Natural killer cell (primary cell): Measurements from ENCODE around the gene TECPR1. TPM values are rescaled to one million over a fixed set of nuclear protein-coding genes. Genes with fewer than 3 reads are reported as not detected.

Source experiments
- ATAC-seq, 3 donors: fragments of 150-1000 bp in 2 of 3; fragments of 200-7000 bp in 1 of 3; cut with Tn5 transposase; 1 replicate in 1 of 3; 2 replicates in 2 of 3; pipeline ENCODE4 v1.10.0; 2021; ENCODE audit warnings: mild to moderate bottlenecking in 2 of 3, moderate library complexity in 2 of 3
- DNase-seq, 2 donors: peaks; one replicate each; pipeline versions ENCODE4 v3.0.0 to v3.0.0-alpha.2; 2013 to 2021; ENCODE audit warnings: mixed read lengths in 1 of 2
- H3K27ac ChIP-seq: one replicate; pipeline ENCODE4 v1.5.1; 2013; ENCODE audit warnings: mild to moderate bottlenecking, low read length
- H3K27me3 ChIP-seq: one replicate; pipeline ENCODE4 v1.6.1; 2013; ENCODE audit warnings: low read length; ENCODE audit not compliant: control insufficient read depth, insufficient read depth
- H3K36me3 ChIP-seq: one replicate; pipeline ENCODE4 v1.6.1; 2013; ENCODE audit warnings: low read length; ENCODE audit not compliant: control insufficient read depth, insufficient read depth
- H3K4me1 ChIP-seq: one replicate; pipeline ENCODE4 v1.6.1; 2013; ENCODE audit warnings: low read length; ENCODE audit not compliant: control insufficient read depth, insufficient read depth
- H3K4me3 ChIP-seq: one replicate; pipeline ENCODE4 v1.5.1; 2013; ENCODE audit warnings: low read length
- H3K9me3 ChIP-seq: one replicate; pipeline ENCODE4 v1.6.1; 2013; ENCODE audit warnings: low read length; ENCODE audit not compliant: control insufficient read depth, insufficient read depth
- H3K27ac Mint-ChIP-seq, 2 donors: one replicate each; pipeline ENCODE4 v1.8.0; 2022; ENCODE audit warnings: mild to moderate bottlenecking in 2 of 2, mixed read lengths in 2 of 2, moderate library complexity in 1 of 2
- H3K27me3 Mint-ChIP-seq, 2 donors: one replicate each; pipeline ENCODE4 v1.8.0; 2022; ENCODE audit warnings: low read depth in 2 of 2, mixed read lengths in 2 of 2
- H3K36me3 Mint-ChIP-seq: one replicate; pipeline ENCODE4 v1.8.0; 2022; ENCODE audit warnings: mixed read lengths
- H3K4me1 Mint-ChIP-seq, 2 donors: one replicate each; pipeline ENCODE4 v1.8.0; 2022; ENCODE audit warnings: mixed read lengths in 2 of 2
- H3K4me3 Mint-ChIP-seq: one replicate; pipeline ENCODE4 v1.8.0; 2022; ENCODE audit warnings: mild to moderate bottlenecking, moderate library complexity, mixed read lengths
- H3K9me3 Mint-ChIP-seq, 2 donors: one replicate each; pipeline ENCODE4 v1.8.0; 2022; ENCODE audit warnings: mixed read lengths in 2 of 2
- WGBS: methylation state at CpG from one replicate; pipeline ENCODE4 v1.1.7; 2013; ENCODE audit warnings: missing lambda C conversion rate; ENCODE audit not compliant: insufficient coverage; 5-methylcytosine and 5-hydroxymethylcytosine counted together
- intact Hi-C: fragments of 100-400 bp; cut with micrococcal nuclease; formaldehyde crosslinking; loops from one replicate; pipeline ENCODE4 v1.14.2; 2022
- total RNA-seq, 4 donors: library from RNA; stranded (reverse); fragments of 120-200 nt in 1 of 4; gene quantifications; one replicate each; pipeline versions ENCODE4 v1.2.3 to v1.2.4, GENCODE V29; 2013 to 2022
- TF ChIP-seq, protein P1 (sequence below): fragments of 200-600 bp; IDR thresholded peaks from one replicate; pipeline ENCODE4 v1.8.0; 2022; ENCODE audit warnings: antibody characterized with exemption

The TECPR1 gene
- total RNA-seq, 3 donors from 2014 or later (not counting 1 experiment from before 2014, with no cell fraction given), result 68.8 to 76.7 (median 70.3) TPM

DNA sequence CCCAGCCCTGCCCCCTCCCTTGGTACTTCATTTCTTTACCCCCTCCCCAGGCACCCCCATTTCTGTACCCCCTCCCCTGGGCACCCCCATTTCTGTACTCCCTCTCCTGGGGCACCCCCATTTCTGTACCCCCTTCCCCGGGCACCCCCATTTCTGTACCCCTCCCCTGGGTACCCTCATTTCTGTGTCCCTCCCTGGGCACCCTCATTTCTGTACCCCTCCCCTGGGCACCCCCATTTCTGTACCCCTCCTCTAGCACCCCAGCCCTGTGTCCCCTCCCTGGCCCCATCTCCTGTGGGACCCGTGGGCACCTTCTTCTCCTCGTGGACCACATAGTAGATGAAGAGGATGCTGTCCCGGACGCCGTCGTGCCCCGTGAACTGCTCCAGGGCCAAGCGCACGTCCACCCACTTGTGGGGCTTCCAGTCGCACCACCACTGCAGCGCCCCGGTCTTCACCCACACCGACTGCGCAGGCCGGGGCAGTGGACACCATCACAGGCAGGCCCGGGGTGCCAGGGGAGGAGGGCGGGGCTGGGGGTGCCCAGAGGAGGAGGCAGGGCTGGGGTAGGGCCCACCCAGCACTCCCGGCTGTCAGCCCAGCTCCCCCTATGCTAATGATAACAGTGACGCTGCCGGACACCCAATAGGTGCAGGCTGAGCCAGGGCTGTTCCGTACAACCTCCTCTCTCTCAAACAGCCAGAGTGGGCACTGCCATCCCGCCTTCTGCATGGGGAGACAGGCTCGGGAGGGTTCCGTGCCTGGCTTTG, 20.4 kb downstream of the TECPR1 start:
- TF ChIP-seq, protein P1, sequence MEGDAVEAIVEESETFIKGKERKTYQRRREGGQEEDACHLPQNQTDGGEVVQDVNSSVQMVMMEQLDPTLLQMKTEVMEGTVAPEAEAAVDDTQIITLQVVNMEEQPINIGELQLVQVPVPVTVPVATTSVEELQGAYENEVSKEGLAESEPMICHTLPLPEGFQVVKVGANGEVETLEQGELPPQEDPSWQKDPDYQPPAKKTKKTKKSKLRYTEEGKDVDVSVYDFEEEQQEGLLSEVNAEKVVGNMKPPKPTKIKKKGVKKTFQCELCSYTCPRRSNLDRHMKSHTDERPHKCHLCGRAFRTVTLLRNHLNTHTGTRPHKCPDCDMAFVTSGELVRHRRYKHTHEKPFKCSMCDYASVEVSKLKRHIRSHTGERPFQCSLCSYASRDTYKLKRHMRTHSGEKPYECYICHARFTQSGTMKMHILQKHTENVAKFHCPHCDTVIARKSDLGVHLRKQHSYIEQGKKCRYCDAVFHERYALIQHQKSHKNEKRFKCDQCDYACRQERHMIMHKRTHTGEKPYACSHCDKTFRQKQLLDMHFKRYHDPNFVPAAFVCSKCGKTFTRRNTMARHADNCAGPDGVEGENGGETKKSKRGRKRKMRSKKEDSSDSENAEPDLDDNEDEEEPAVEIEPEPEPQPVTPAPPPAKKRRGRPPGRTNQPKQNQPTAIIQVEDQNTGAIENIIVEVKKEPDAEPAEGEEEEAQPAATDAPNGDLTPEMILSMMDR, result no peak
- H3K4me1 Mint-ChIP-seq, result no peaks in the 10 kb centered on the region
- no peak overlapping the region for H3K27ac ChIP-seq
- no peaks in the 10 kb centered on the region for H3K4me1 ChIP-seq
- no peaks in the 10 kb centered on the region for H3K9me3 ChIP-seq
- H3K4me3 ChIP-seq, result no peak overlapping the region
- WGBS, result 95% methylated on average over 25 of the region's 25 CpGs
- no peak for DNase-seq
- ATAC-seq, result no peak
- no peaks in the 10 kb centered on the region for H3K9me3 Mint-ChIP-seq
- no peaks in the 10 kb centered on the region for H3K36me3 Mint-ChIP-seq
- intact Hi-C loops, result no loop called here
- H3K27me3 Mint-ChIP-seq, result no peaks in the 10 kb centered on the region
- H3K4me3 Mint-ChIP-seq, result no peak overlapping the region
- H3K27me3 ChIP-seq, result no peaks in the 10 kb centered on the region
- peaks cover 18% of the 10 kb centered on the region for H3K36me3 ChIP-seq
- H3K27ac Mint-ChIP-seq, result no peak overlapping the region

DNA sequence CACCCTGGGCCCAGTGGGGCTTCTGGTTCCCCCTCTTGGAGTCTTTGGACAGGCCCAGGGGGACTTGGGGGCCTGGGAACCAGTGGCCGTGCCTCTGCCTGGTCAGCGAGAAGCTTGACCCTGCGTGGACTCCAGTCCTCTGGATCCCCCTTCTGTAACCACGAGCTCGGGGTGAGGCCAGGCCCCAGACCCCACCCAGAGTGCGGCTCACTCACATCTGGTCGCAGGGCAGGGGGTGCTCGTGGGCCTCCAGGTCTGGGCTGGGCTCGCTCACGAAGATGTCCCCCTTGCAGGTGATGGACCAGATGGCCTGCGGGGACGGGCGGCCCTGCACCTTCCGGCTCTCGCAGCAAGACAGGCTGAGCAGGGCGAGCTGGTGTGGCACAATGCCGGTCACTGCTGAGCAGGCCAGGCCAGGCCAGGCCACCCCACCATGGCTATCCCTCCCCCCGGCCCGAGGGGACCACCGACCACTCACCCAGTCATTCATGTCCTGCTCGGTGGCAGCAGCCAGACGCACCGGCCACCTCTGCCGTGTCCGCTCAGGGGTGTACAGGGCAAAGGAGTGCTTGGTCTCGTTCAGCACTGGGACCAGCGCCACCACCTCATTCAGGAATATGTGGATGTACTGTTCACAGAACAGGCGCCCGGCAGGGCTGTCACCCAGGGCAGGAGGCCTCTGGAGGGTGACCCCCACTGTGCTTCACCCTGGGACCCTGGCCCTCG, 21.1 kb downstream of the TECPR1 start:
- H3K4me1 Mint-ChIP-seq, result no peaks in the 10 kb centered on the region
- peaks cover 15% of the 10 kb centered on the region for H3K36me3 ChIP-seq
- no peak overlapping the region for H3K27ac ChIP-seq
- no peaks in the 10 kb centered on the region for H3K9me3 Mint-ChIP-seq
- no peak overlapping the region for H3K4me3 Mint-ChIP-seq
- ATAC-seq (no peak), DNase-seq (no peak)
- no peaks in the 10 kb centered on the region for H3K27me3 Mint-ChIP-seq
- intact Hi-C loops, result no loop called here
- TF ChIP-seq, protein P1, result no peak
- no peak overlapping the region for H3K27ac Mint-ChIP-seq
- no peaks in the 10 kb centered on the region for H3K9me3 ChIP-seq
- no peaks in the 10 kb centered on the region for H3K27me3 ChIP-seq
- 98% methylated on average over 30 of the region's 30 CpGs for WGBS
- no peak overlapping the region for H3K4me3 ChIP-seq
- H3K36me3 Mint-ChIP-seq, result no peaks in the 10 kb centered on the region
- H3K4me1 ChIP-seq, result no peaks in the 10 kb centered on the region

DNA sequence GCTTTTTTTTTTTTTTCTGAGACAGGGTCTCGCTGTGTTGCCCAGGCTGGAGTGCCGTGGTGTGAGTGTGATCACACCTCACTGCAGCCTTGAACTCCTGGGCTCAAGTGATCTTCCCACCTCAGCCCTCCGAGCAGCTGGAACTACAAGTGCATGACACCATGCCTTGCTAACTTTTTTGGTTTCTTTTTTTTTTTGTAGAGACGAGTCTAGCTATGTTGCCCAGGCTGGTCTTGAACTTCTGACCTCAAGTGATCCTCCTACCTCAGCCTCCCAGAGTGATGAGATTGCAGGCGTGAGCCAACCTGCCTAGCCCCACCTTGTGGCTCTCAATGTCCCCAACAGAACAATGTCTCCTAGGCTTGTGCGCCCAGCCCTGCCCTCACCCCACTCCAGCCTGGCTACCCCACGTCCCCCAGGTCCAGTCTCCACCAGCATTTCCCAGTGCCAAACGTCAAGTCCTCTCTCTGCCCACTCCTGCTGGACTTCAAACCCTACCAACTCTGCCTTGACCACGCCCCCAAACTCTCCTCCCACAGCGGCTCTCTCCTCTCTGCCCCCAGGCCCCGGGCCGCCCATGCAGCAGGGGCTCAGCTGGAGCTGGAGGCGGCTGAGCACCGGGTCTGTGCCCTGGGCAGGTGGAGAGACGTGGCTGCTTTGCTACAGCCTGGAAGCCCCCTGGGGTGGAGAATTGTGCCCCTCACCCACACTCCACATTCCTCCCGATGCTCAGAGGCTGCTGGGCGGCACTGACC, 21.9 kb downstream of the TECPR1 start:
- H3K27me3 Mint-ChIP-seq, result no peaks in the 10 kb centered on the region
- H3K27ac Mint-ChIP-seq, result no peak overlapping the region
- no peak overlapping the region for H3K4me3 Mint-ChIP-seq
- no peak for ATAC-seq
- no peaks in the 10 kb centered on the region for H3K27me3 ChIP-seq
- intact Hi-C loops, result no loop called here
- DNase-seq, result no peak
- H3K36me3 ChIP-seq, result peaks cover 15% of the 10 kb centered on the region
- H3K36me3 Mint-ChIP-seq, result no peaks in the 10 kb centered on the region
- no peak overlapping the region for H3K4me3 ChIP-seq
- TF ChIP-seq, protein P1, result no peak
- H3K4me1 ChIP-seq, result no peaks in the 10 kb centered on the region
- H3K9me3 ChIP-seq, result no peaks in the 10 kb centered on the region
- no peaks in the 10 kb centered on the region for H3K9me3 Mint-ChIP-seq
- 88% methylated on average over 17 of the region's 17 CpGs for WGBS
- H3K4me1 Mint-ChIP-seq, result no peaks in the 10 kb centered on the region
- no peak overlapping the region for H3K27ac ChIP-seq
